GM12891 (cell line): ENCODE data around the gene NKX2-4.

Source experiments
- PAX5 ChIP-seq: IDR thresholded peaks from 2 replicates; pipeline ENCODE4 v1.6.1; 2011; ENCODE audit warnings: low read length, moderate library complexity, mild to moderate bottlenecking; ENCODE audit not compliant: insufficient read depth, severe bottlenecking
- POLR2A ChIP-seq: IDR thresholded peaks from 2 replicates; pipeline ENCODE4 v1.6.1; 2011; ENCODE audit warnings: low read depth, low read length, control low read depth
- POLR2AphosphoS5 ChIP-seq: IDR thresholded peaks from 2 replicates; pipeline ENCODE4 v1.6.1; 2011; ENCODE audit warnings: low read depth, low read length, control low read depth
- POU2F2 ChIP-seq: IDR thresholded peaks from 2 replicates; pipeline ENCODE4 v1.6.1; 2011; ENCODE audit warnings: low read depth, mild to moderate bottlenecking, control low read depth, low read length, moderate library complexity
- SPI1 ChIP-seq: IDR thresholded peaks from 2 replicates; pipeline ENCODE4 v1.6.1; 2011; ENCODE audit warnings: low read depth, low read length, control low read depth
- TAF1 ChIP-seq: IDR thresholded peaks from 2 replicates; pipeline ENCODE4 v1.6.1; 2011; ENCODE audit warnings: low read depth, low read length, control low read depth

GRCh38 chr20:21391185-21391971 lies 5.9 kb downstream of the NKX2-4 start:
- TF ChIP-seq POLR2AphosphoS5 = no peak
- TF ChIP-seq POLR2A = no peak
- TF ChIP-seq TAF1 = no peak
- no peak for TF ChIP-seq SPI1
- no peak for TF ChIP-seq POU2F2
- TF ChIP-seq PAX5 = no peak
